Measurements from ENCODE around the gene TNS4.

DNA sequence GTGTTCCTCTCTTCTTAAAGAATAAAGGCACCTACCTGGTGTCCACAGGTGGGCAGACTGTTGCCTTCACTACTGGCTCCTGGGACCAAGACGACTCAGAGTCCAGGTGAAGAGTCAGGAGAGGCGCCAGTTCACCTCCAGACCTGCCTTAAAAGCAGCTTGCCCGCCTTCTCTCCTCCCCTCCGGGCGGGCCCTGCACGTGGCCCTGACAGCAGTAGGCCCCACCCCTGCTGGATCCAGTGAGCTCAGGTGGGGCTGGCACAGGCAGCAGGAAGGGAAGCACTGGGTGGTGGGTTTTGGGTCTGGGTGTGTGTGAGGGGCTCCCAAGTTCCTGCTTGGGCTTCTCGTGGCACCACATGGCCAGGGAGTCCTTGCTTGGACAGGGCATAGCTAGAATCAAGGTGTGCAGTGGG is at the start of gene TNS4:
- TF ChIP-seq CTCF (IDR thresholded peaks at IDR 0.05) (peak in 1 of 6 experiments; percentile 5), POLR2A (IDR thresholded peaks at IDR 0.05) (peak in 3 of 4 donors; percentile 80 to 86 (median 82))

Measured in esophagus squamous epithelium (tissue), 4 donors.